Heart left ventricle (tissue), 16 donors: Measurements from ENCODE around the gene TWF2. TPM values are rescaled to one million over a fixed set of nuclear protein-coding genes. Genes with fewer than 3 reads are reported as not detected.
A peak's percentile ranks its signal among the peaks of the same experiment; 100 is the strongest.
"Not testable (repeated sequence)": the region's sequence is repeated elsewhere in the genome, so short reads cannot be mapped to it uniquely, and the experiment has no call there.

Experiments
- ATAC-seq, 4 donors: fragments of 200-7000 bp; cut with Tn5 transposase; one replicate each; pipeline ENCODE4 v1.9.1; 2020 to 2022; ENCODE audit warnings: moderate library complexity in 4 of 4, mild to moderate bottlenecking in 3 of 4, moderate number of reproducible peaks in 1 of 4
- DNase-seq, 5 donors: peaks; one replicate each; pipeline ENCODE4 v3.0.0-alpha.2; 2020
- H3K27ac ChIP-seq, 12 donors: fragments of 200-600 bp; sonication (generic) in 4 of 12; one replicate each; pipeline versions ENCODE4 v1.5.0 to v1.8.0; 2016 to 2022; ENCODE audit warnings: mild to moderate bottlenecking in 2 of 12
- H3K27me3 ChIP-seq, 9 donors: fragments of 200-600 bp; sonication (generic) in 2 of 9; one replicate each; pipeline versions ENCODE4 v1.5.1 to v1.8.0; 2016 to 2022; ENCODE audit warnings: mild to moderate bottlenecking in 3 of 9
- H3K36me3 ChIP-seq, 9 donors: fragments of 200-600 bp; sonication (generic) in 2 of 9; one replicate each; pipeline versions ENCODE4 v1.5.0 to v1.8.0; 2018 to 2022; ENCODE audit warnings: mild to moderate bottlenecking in 2 of 9
- H3K4me1 ChIP-seq, 12 donors: fragments of 200-600 bp; sonication (generic) in 4 of 12; one replicate each; pipeline versions ENCODE4 v1.5.0 to v1.8.0; 2016 to 2022; ENCODE audit warnings: mild to moderate bottlenecking in 3 of 12
- H3K4me3 ChIP-seq, 12 donors: fragments of 200-600 bp; sonication (generic) in 4 of 12; one replicate each; pipeline versions ENCODE4 v1.5.0 to v1.8.0; 2017 to 2022; ENCODE audit warnings: mild to moderate bottlenecking in 9 of 12, moderate library complexity in 4 of 12
- H3K9me3 ChIP-seq, 12 donors: fragments of 200-600 bp; sonication (generic) in 4 of 12; one replicate each; pipeline versions ENCODE4 v1.5.0 to v1.8.0; 2016 to 2022; ENCODE audit warnings: mild to moderate bottlenecking in 1 of 12
- CTCF ChIP-seq, 12 donors: fragments of 200-600 bp; sonication (generic) in 4 of 12; IDR thresholded peaks; one replicate each; pipeline versions ENCODE4 v1.5.0 to v1.8.0; 2018 to 2022; ENCODE audit warnings: antibody characterized with exemption in 12 of 12, mild to moderate bottlenecking in 5 of 12
- POLR2A ChIP-seq, 2 donors: fragments of 450-650 bp; IDR thresholded peaks; one replicate each; pipeline ENCODE4 v1.6.1; 2017; ENCODE audit warnings: antibody characterized with exemption in 2 of 2, mild to moderate bottlenecking in 2 of 2, moderate library complexity in 2 of 2
- WGBS, 4 donors: extraction: QIAGEN DNeasy Blood & Tissue Kit in 2 of 4; methylation state at CpG; one replicate each; pipeline versions ENCODE4 v1.1.5 to v1.1.7; 2013 to 2018; 5-methylcytosine and 5-hydroxymethylcytosine counted together
- intact Hi-C, 10 donors: fragments of 100-400 bp; cut with DNase I; formaldehyde crosslinking; loops; one replicate each; pipeline versions ENCODE4 v1.11.1 to v1.14.2; 2022
- polyA plus RNA-seq, 2 donors: library from polyadenylated mRNA; stranded (reverse); fragments of 200-250 nt; gene quantifications; one replicate each; pipeline ENCODE4 v1.2.3, GENCODE V29; 2013
- total RNA-seq, 9 donors: library from RNA; depleted of rRNA in 2 of 9; stranded (reverse); fragments of >200 nt in 2 of 9; fragmentation: NEBNext Ultra II Directional in 3 of 9; extraction: Animal tissue kit (Norgen Biotek cat#: 25700) in 3 of 9; gene quantifications; one replicate each; pipeline versions ENCODE4 v1.1.0 to v1.2.4, GENCODE V29; 2016 to 2023
- donor health status: ischemic (EF 13 %, LVEDD 7.1; RV severe dilation, severe dysfunction).
- donor health status: healthy with polysubstance abuse.
- donor health status: DM: no; HTN: yes; CAD: no.
- donor health status: DM: no; HTN: no; CAD: no.
- donor health status: ischemic (EF 25% LVEDD 6.9; RV normal size, moderate dysfunction).
- donor health status: ischemic (EF 25% LVEDD 5.7; RV mildly dilated, moderate dysfunction).
- donor health status: healthy.
- donor health status: DM: yes; HTN: yes; CAD: no.
- donor health status: ischemic (EF 35%, LVEDD 5.7; RV mildly dilated, moderate dysfunction).
- donor health status: nonischemic (EF 11% LVEDD 7.7; RV severe dilation, severe dysfunction).
- donor health status: DM: yes; HTN: yes; CAD: no.
- donor health status: PGD.
- donor health status: ischemic (EF 29% LVEDD 5.4; RV normal size, mild dysfunction).
- donor health status: nonischemic (EF 23%, LVEDD 6.1; RV moderate dilation, normal function).

Gene TWF2
- total and polyA plus RNA-seq, 11 donors = 45.8 to 133 (median 109) TPM

DNA sequence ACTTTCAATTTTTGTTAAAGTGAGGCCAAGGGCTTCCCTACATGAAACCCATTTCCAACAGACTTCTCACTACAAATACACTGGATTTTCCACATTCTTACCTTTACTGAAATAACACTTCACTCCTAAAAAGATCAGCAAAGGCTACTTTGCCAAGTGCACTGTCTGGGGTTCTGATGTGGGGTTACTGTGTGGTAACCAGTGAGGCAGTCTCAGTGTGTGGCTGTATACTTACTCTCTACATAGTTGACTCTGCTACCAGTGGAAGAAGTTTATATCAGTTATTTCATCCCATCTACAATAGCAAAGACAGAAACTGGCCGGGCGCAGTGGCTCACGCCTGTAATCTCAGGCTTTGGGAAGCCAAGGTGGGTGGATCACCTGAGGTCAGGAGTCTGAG, 33.9 kb upstream of the TWF2 start:
- Histone ChIP-seq H3K27me3 (no peaks in the 10 kb centered on the region), H3K27ac (peak overlapping the region in 2 of 12 donors; percentile 15 to 94), H3K36me3 (peaks cover 0 to 75% (median 48%) of the 10 kb centered on the region in 9 donors), H3K4me1 (peaks cover 3 to 94% (median 82%) of the 10 kb centered on the region in 12 donors), H3K9me3 (no peaks in the 10 kb centered on the region), H3K4me3 (peak overlapping the region in 1 of 12 donors; percentile 1)
- DNase-seq (no peak), ATAC-seq (no peak)
- TF ChIP-seq CTCF (IDR thresholded peaks at IDR 0.05) = no peak
- TF ChIP-seq POLR2A (IDR thresholded peaks at IDR 0.05) = no peak
- intact Hi-C loops = loop anchor here in 2 of 10 donors (5.0 kb wide), 2 partner anchors 36 to 276 kb away; partner anchors contain the start of genes RPL29 (in 1 of the 2) and TWF2 (in 1 of the 2)
- WGBS, 4 donors = 56 to 94% (median 85%) methylated on average over 3 of the region's 3 CpGs

DNA sequence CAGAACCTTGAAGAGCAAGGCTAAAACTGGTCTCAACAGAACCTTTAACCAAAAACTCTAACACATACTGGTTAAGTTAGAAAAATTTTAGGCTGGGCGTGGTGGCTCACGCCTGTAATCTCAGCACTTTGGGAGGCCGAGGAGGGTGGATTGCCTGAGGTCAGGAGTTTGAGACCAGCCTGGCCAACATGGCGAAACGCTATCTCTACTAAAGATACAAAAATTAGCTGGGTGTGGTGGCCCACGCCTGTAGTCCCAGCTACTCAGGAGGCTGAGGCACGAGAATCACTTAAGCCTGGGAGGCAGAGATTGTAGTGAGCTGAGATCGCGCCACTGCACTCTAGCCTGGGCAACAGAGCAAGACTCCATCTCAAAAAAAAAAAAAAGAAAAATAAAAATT, 33.2 kb upstream of the TWF2 start:
- peaks cover 3 to 98% (median 83%) of the 10 kb centered on the region in 12 donors for H3K4me1 ChIP-seq
- 89 to 95% (median 94%) methylated on average over 9 of the region's 9 CpGs for WGBS, 4 donors
- H3K9me3 ChIP-seq, ATAC-seq, DNase-seq, H3K27me3 ChIP-seq: not testable (repeated sequence)
- peak overlapping the region in 1 of 12 donors; percentile 94 for H3K27ac ChIP-seq
- intact Hi-C loops = loop anchor here in 2 of 10 donors (5.0 kb wide), 2 partner anchors 35 to 275 kb away; partner anchors contain the start of genes RPL29 (in 1 of the 2) and TWF2 (in 1 of the 2)
- peaks cover 0 to 81% (median 55%) of the 10 kb centered on the region in 9 donors for H3K36me3 ChIP-seq
- peak overlapping the region in 1 of 12 donors; percentile 35 for H3K4me3 ChIP-seq

DNA sequence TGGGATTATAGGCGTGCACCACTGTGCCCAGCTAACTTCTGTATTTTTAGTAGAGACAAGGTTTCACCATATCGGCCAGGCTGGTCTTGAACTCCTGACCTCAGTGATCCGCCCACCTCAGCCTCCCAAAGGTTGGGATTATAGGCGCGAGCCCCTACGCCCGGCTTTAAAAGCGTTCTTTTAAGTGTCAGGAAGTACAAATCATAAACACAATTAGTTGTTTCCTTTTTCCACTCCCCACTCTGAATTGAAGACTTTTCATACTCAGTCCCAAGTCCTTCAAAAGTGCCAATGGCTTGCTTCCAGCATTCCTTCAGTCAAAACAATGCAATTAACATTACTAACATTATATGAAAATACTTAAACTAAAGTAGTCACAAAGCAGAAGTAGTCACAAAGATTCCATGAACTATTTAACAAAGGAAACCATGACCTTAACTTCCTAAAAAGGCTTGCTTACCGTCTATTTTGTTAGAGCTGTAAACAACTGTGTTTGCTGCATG, 31.3 kb upstream of the TWF2 start:
- intact Hi-C loops = loop anchor here in 2 of 10 donors (5.0 kb wide), 2 partner anchors 33 to 273 kb away; partner anchors contain the start of genes RPL29 (in 1 of the 2) and TWF2 (in 1 of the 2)

GRCh38 chr3:52269776-52270175, 30.8 kb upstream of the TWF2 start:
- Histone ChIP-seq H3K9me3 (no peaks in the 10 kb centered on the region), H3K27ac (peak overlapping the region; percentile 1 to 94 (median 40)), H3K36me3 (peaks cover 0 to 98% (median 77%) of the 10 kb centered on the region in 9 donors), H3K4me3 (no peak overlapping the region), H3K27me3 (no peaks in the 10 kb centered on the region), H3K4me1 (peaks cover 3 to 74% (median 59%) of the 10 kb centered on the region in 12 donors)
- intact Hi-C loops = loop anchor here in 2 of 10 donors (5.0 kb wide), 2 partner anchors 32 to 272 kb away; partner anchors contain the start of genes RPL29 (in 1 of the 2) and TWF2 (in 1 of the 2)
- ATAC-seq (no peak), DNase-seq (no peak)
- TF ChIP-seq CTCF (IDR thresholded peaks at IDR 0.05) (no peak), POLR2A (IDR thresholded peaks at IDR 0.05) (no peak)
- WGBS, 4 donors = 47 to 58% (median 55%) methylated on average over 3 of the region's 3 CpGs

More for the DNA sequence above, 31.3 kb upstream of the TWF2 start:
- DNase-seq (no peak), ATAC-seq (peak in 3 of 4 donors; percentile 11 to 40 (median 40))
- peaks cover 3 to 79% (median 64%) of the 10 kb centered on the region in 12 donors for H3K4me1 ChIP-seq
- WGBS, 4 donors = 32 to 48% (median 41%) methylated on average over 9 of the region's 9 CpGs
- H3K36me3 ChIP-seq = peaks cover 0 to 98% (median 73%) of the 10 kb centered on the region in 9 donors
- TF ChIP-seq CTCF (IDR thresholded peaks at IDR 0.05) = no peak
- TF ChIP-seq POLR2A (IDR thresholded peaks at IDR 0.05) = no peak
- no peaks in the 10 kb centered on the region for H3K9me3 ChIP-seq
- H3K27me3 ChIP-seq = no peaks in the 10 kb centered on the region
- H3K27ac ChIP-seq = peak overlapping the region; percentile 1 to 94 (median 40)
- H3K4me3 ChIP-seq = peak overlapping the region in 1 of 12 donors; percentile 35
